Measurements from ENCODE around the gene EHD1.

DNA sequence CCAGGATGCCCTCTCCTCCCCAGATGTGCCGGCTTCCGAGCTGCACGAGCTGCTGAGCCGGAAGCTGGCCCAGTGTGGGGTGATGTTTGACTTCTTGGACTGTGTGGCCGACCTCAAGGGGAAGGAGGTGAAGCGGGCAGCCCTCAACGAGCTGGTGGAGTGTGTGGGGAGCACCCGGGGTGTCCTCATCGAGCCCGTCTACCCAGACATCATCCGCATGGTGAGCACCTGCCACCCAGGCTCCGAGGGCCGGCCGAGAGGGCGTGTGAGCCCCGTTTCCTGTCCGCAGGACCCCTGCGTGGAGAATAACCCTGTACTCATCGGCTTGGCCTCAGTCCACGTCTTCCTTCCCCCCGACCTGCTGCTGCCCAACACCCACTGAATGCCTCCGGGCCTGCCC lies 48.3 kb upstream of the EHD1 start:
- TF ChIP-seq, protein P1, sequence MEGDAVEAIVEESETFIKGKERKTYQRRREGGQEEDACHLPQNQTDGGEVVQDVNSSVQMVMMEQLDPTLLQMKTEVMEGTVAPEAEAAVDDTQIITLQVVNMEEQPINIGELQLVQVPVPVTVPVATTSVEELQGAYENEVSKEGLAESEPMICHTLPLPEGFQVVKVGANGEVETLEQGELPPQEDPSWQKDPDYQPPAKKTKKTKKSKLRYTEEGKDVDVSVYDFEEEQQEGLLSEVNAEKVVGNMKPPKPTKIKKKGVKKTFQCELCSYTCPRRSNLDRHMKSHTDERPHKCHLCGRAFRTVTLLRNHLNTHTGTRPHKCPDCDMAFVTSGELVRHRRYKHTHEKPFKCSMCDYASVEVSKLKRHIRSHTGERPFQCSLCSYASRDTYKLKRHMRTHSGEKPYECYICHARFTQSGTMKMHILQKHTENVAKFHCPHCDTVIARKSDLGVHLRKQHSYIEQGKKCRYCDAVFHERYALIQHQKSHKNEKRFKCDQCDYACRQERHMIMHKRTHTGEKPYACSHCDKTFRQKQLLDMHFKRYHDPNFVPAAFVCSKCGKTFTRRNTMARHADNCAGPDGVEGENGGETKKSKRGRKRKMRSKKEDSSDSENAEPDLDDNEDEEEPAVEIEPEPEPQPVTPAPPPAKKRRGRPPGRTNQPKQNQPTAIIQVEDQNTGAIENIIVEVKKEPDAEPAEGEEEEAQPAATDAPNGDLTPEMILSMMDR (IDR thresholded peaks at IDR 0.05) = no peak
- TF ChIP-seq POLR2A (IDR thresholded peaks at IDR 0.05) (no peak), POLR2AphosphoS5 (IDR thresholded peaks at IDR 0.05) (no peak)
